Hindlimb muscle (tissue), 1 donor: Measurements from ENCODE around the gene SHKBP1. TPM values are rescaled to one million over a fixed set of nuclear protein-coding genes. Genes with fewer than 3 reads are reported as not detected.
"Not testable (repeated sequence)": the region's sequence is repeated elsewhere in the genome, so short reads cannot be mapped to it uniquely, and the experiment has no call there.

Experiments used
- DNase-seq: peaks from one replicate; pipeline ENCODE4 v3.0.0-alpha.2; 2013
- polyA plus RNA-seq: library from polyadenylated mRNA; unstranded; fragments of 120-200 nt; gene quantifications from one replicate; pipeline ENCODE4 v1.2.1, GENCODE V29; 2013; ENCODE audit not compliant: insufficient read length

Gene SHKBP1
- polyA plus RNA-seq, 1 donor = 18.7 TPM

DNA sequence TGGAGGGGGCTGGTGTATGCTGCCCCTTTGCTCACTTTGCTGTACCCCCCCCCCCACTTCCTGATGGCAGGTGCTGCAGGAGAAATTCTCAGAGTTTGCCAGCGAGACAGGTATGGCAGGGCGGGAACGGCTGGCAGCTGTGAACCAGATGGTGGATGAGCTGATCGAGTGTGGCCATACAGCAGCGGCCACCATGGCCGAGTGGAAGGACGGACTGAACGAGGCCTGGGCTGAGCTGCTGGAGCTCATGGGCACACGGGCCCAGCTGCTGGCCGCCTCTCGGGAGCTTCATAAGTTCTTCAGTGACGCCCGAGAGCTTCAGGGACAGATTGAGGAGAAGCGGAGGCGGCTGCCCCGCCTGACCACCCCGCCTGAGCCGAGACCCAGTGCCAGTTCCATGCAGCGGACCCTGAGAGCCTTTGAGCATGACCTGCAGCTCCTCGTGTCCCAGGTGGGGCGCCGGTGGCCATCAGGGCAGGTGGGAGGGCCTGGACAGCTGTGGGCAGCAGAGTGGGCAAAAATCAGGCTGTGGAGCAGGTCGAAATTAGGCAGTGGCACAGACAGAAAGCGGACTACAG is 19.6 kb upstream of the SHKBP1 start:
- DNase-seq = no peak

DNA sequence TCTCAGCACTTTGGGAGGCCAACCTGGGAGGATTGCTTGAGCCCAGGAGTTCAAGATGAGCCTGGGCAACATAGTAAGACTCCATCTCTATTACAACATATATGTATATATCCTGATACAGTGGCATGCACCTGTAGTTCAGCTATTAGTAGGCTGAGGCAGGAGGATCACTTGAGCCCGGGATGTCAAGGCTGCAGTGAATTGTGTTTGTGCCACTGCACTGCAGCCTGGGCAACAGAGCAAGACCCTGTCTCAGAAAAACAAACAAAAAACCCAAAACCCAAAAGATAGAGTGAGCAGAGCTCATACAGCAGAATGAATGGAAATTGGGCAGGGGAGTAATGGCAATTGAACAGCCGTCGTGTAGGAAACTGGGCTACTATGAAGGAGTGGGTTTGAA is 17.3 kb upstream of the SHKBP1 start:
- DNase-seq = no peak

DNA sequence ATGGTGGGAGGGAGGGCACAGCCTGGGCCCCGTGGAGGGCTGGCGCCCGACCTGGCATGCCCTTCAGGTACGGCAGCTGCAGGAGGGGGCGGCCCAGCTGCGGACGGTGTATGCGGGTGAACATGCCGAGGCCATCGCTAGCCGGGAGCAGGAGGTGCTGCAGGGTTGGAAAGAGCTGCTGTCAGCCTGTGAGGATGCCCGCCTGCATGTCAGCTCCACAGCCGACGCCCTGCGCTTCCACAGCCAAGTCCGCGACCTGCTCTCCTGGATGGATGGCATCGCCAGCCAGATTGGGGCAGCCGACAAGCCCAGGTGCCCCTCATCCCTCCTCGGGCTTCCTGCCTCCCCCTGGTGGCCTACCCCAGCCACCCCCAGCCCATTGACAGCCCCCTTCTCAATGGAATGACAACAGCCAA is 16.6 kb upstream of the SHKBP1 start:
- DNase-seq = no peak

DNA sequence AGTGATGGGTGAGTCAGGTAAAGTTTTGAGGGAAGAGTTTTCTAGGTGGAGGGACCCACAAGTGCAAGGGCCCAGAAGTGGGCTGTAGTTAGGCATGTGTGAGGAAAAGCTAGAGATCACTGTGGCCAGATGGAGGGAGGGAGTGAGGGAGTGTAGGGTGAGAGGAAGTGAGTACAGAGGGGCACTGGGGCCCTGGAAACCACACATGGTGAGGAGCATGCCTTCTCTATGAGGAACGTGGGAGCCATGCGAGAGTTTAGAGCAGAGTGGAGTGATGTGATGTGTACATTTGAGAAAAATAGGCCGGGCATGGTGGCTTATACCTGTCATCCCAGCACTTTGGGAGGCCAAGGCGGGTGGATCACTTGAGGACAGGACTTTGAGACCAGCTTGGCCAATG is 14.7 kb upstream of the SHKBP1 start:
- no peak for DNase-seq

DNA sequence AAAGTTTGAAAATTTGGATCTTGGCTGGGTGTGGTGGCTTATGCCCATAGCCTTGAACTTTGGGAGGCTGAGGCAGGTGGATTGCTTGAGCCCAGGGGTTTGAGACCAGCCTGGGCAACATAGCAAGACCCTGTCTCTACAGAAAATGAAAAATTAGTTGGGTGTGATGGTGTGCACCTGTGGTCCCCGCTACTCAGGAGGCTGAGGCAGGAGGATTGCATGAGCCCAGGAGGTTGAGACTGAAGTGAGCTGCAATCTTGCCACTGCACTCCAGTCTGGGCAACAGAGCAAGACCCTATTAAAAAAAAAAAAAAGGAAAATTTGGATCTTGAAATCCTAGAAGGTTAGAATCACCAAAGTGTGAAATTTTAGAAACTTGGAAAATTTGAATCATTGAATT is 12.1 kb upstream of the SHKBP1 start:
- DNase-seq = not testable (repeated sequence)

DNA sequence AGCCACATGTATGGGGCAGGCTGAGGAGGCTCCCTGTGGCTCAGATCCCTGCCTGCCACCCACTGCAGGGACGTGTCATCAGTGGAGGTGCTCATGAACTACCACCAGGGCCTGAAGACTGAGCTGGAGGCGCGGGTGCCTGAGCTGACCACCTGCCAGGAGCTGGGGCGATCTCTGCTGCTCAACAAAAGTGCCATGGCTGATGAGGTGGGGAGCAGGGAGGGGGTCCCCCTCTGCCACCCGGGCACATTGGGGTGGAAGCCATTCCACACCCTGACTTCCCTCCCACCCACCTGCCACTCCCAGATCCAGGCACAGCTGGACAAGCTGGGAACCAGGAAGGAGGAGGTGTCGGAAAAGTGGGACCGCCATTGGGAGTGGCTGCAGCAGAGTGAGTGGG is 11.3 kb upstream of the SHKBP1 start:
- DNase-seq = no peak

DNA sequence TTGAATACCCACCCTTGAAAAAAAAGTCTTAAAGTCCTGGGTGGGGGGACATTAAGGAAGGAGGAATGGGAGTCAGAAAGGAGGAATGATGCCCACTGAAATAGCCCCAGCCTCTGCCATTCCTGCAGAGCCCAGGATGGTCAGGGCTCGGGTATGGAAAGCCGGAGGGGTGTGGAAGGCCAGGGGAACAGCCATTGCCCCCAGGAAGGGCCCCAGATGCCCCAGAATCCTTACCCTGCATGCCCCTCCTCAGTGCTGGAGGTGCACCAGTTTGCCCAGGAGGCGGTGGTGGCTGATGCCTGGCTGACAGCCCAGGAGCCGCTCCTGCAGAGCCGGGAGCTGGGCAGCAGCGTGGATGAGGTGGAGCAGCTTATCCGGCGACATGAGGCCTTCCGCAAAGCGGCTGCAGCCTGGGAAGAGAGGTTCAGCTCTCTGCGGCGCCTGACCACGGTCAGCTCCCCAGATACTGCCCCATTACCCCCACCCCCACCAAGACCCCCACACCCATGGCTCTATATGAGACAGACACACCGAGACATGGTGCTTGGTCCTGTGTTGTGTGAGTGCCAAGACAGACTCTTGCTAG is 10.7 kb upstream of the SHKBP1 start:
- DNase-seq = no peak

DNA sequence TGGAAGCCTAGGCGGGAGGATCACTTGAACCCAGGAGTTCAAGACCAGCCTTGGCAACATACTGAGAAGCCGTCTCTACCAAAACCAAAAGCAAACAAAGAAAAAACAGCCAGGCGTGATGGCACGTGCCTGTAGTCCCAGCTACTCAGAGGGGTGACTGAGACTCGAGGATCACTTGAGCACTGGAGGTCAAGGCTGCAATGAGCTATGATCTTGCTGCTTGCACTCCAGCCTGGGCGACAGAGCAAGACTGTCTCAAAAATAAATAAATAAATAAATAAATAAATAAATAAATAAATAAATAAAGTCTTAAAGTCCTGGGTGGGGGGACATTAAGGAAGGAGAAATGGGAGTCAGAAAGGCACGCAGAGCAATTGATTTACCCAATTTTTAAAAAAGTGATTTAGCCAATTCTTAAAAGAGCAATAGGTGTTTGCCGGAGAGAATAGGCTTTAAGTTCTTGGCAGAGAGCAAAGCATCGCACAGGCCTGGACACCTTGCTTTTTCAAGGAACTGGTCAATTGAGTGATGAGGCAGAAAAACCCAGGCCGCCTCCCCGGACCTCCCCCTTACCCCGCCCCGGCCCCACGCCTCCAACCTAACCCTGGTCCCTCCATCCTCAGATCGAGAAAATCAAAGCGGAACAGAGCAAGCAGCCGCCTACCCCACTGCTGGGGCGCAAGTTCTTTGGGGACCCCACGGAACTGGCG is 9.5 kb upstream of the SHKBP1 start:
- DNase-seq = no peak

DNA sequence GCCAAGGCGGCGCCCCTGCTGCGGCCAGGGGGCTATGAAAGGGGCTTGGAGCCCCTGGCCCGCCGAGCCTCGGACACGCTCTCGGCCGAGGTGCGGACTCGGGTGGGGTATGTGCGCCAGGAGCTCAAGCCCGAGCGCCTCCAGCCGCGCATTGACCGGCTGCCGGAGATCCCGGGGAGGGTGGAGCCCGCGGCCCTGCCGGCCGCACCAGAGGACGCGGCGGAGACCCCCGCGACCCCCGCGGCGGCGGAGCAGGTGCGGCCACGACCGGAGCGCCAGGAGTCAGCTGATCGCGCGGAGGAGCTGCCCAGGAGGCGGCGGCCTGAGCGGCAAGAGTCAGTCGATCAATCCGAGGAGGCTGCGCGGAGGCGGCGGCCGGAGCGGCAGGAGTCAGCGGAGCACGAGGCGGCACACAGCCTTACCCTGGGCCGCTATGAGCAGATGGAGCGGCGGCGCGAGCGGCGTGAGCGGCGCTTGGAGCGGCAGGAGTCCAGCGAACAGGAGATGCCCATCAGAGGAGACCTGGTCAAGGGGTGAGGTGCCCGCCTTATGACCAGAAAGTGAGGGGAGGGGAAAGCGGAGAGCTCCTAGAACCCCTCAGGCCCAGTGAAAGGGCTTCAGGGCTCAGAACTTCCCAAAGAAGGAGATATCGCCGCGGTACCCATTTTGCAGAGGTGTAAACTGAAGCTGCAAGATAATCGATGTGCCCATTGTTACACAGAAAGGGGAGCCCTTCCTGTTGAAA is 8.8 kb upstream of the SHKBP1 start:
- DNase-seq = no peak

DNA sequence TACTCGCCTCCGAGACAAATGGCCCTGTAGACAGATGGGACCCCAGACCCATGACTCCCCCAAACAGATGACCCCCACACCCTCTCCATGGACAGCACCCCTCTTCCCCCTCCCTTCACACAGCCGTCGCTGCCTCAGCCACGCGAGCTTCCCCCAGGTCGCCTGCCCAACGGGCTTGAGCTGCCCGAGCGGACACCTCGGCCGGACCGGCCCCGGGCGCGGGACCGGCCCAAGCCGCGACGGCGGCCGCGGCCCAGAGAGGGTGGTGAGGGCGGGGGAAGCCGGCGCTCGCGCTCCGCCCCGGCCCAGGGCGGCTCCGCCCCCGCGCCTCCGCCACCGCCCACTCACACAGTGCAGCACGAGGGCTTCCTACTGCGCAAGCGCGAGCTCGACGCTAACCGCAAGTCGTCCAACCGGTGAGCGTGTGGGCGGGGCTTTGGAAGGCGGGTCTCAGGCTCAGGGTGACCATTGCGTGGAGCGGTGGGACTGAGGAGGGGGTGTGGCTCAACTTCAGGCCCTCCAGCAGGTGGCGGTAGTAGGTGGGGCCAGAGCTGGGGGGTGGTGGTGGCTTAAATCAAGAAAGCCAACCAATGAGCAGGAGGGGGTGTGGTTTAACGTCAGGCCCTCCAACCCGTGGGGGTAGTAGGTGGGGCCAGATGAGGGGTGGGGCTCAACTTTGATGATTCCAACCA is 6.2 kb upstream of the SHKBP1 start:
- peak; percentile 93 for DNase-seq

DNA sequence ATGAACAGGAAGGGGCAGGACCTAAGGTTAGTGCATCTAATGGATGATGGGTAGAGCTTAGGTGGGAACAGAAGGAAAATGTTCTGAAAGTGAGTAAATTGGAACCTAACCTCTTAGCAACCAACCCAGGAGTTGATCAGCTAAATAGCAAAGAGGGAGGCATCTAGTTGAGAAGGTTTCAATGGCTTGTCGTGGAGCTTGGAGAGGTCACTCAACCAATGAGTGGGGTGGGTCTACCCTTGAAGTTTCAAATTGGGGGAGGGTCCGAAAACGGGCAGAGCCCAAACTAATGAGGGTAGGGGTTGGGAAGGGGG is 5.7 kb upstream of the SHKBP1 start:
- DNase-seq = no peak

DNA sequence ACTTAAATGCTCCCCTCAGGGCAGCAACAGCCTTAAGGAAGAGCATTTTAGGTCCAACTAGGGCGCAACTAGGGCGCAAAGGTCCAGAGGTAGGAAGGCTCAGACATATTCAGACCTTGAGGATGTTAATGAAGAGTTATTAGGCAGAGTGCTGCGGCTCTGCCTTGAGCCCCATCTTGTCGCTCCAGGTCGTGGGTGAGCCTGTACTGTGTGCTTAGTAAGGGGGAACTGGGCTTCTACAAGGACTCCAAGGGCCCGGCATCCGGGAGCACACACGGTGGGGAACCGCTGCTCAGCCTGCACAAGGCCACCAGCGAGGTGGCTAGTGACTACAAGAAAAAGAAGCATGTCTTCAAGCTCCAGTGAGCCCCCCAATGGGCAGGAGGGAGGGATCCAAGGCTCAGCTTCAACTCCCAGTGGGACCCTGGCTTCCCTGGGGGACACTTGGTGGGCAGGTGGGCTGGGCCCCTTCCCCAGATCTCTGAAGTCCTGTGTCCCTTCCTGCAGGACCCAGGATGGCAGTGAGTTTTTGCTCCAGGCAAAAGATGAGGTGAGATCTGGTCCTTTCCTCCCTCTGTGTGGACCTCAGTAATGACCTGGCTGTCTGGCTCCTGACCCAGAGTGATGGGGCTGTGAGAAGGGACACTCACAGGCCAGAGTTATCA is 4.7 kb upstream of the SHKBP1 start:
- DNase-seq = no peak

DNA sequence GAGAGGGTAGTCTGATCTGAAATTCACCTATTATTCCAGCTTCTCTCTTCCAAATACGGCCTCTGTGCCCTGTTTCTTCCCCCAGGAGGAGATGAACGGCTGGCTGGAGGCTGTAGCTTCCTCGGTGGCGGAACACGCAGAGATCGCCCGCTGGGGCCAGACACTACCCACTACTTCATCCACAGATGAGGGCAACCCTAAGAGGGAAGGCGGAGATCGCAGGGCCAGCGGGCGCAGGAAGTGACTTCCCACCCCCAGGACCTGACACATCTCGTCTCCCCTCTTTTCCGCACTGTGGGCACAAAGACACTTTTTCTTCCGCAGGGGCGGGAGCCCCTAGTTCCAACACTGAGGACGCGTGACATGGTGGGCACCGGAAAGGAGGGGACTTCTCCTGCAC is 1.3 kb upstream of the SHKBP1 start:
- no peak for DNase-seq

DNA sequence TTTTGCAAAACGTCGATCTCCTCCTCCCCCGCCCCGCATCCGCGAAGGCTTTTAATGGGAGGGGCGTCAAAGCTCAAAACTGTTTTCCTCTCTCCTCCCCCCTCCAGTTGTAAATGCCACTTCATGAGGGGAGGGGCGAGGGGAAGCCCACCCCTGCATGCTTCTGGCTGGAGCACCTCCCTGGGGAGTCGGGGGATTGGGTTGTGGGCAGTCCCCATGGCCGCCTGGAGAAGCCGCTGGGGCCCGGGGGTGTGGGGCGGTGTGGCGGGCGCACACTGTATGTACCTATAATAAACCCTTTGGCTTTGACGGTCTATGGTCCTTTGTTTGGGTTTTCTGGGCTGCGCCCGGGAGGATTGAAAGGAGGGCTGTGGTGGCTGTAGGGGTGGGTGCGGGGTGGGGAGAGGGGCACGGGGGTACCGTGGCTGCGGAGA is 505 bp upstream of the SHKBP1 start:
- DNase-seq = no peak

DNA sequence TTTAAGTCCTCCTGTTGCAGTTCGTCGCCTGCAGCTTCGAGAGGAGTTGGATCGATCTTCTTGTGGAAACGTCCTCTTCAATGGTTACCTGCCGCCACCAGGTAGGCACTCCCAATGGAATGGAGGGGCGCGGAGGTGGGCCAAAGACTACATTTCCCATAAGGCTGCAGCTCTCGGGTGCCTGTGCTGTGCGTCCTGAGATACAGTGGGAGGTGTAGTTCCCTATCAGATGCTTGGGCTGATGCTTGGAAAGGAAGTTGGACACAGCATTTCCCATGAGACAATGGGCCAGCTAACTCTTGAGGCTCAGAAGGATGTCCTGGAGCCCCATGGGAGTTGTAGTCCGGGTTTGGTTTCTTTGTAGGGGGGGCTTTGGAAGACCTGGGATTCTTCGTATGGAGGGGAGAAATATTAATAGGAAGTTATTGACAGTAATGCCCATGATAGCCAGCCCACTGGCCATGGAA is 1.8 kb downstream of the SHKBP1 start:
- DNase-seq = no peak

DNA sequence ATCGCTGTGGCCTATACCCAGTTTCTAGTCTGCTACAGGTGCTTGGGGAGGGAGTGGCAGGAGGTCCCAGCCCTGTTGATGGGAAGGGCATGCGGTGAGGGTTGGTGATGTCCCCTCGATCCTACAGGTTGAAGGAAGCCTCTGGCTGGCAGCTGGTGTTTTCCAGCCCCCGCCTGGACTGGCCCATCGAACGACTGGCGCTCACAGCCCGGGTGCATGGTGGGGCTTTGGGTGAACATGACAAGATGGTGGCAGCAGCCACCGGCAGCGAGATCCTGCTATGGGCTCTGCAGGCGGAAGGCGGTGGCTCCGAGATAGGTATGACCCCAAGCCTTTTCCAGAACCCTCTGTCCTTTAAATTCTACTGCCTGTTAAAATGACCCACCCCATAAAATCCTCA is 3.9 kb downstream of the SHKBP1 start:
- no peak for DNase-seq

DNA sequence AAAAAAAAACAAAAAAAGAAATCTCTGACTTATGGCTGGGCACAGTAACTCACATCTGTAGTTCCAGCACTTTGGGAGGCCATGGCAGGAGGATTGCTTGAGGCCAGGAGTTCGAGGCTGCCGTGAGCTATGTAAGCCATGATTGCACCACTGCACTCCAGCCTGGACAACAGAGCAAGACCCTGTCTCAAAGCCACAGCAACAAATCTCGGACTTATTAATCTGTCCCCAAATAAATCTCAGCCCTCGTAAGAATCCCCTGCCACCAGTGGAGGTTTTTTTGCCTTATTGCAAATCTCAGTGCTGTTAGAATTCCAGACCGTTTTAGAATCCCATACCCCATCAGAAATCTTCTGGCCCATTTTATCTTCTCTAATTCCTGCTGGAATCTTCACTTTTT is 4.9 kb downstream of the SHKBP1 start:
- DNase-seq = no peak

DNA sequence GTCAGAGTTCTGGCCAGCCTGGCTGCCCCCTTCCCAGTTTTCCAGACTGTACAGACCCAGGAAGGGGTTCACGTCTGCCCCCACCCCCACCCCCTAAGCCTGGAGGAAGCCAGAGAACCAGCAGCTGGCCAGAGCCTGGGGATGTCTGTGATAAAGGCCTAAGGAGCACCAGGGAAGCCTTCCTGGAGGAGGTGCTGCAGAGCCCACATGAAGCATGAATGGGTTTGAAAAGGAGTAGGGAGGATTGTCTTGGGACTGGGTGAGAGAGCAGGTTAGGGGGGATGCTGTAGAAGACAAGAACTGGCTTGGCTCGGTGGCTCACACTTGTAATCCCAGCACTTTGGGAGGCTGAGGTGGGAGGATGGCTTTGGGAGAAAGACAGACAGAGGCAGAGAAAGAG is 5.8 kb downstream of the SHKBP1 start:
- DNase-seq = no peak

DNA sequence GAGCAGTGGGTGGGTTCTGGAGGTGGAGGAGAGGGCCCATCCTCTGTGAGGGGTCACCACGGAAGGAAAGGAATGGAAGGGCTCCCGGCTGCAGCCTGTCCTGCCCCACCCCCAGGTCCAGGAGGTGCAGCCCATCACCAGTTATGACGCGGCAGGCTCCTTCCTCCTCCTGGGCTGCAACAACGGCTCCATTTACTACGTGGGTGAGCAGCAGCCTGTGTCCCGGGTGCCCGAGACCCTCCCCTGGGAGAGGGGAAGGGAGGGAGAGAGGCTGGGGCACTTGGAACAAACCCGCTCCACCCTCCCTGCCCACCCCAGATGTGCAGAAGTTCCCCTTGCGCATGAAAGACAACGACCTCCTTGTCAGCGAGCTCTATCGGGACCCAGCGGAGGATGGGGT is 6.6 kb downstream of the SHKBP1 start:
- DNase-seq = no peak

DNA sequence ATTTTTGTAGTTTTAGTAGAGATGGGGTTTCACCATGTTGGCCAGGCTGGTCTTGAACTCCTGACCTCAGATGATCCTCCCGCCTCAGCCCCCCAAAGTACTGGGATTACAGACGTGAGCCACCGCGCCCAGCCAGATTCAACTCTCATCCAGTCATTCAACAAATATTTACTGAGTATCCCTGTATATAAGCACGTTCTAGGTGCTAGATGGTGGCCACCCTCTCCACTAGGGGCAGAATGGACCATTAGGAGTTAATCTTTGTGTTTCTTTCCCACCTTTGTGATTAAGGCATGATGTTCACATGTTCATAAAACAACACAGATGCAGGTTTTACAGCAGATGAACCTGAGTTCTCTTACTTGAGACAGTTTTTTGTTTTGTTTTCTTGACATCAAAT is 7.3 kb downstream of the SHKBP1 start:
- no peak for DNase-seq

DNA sequence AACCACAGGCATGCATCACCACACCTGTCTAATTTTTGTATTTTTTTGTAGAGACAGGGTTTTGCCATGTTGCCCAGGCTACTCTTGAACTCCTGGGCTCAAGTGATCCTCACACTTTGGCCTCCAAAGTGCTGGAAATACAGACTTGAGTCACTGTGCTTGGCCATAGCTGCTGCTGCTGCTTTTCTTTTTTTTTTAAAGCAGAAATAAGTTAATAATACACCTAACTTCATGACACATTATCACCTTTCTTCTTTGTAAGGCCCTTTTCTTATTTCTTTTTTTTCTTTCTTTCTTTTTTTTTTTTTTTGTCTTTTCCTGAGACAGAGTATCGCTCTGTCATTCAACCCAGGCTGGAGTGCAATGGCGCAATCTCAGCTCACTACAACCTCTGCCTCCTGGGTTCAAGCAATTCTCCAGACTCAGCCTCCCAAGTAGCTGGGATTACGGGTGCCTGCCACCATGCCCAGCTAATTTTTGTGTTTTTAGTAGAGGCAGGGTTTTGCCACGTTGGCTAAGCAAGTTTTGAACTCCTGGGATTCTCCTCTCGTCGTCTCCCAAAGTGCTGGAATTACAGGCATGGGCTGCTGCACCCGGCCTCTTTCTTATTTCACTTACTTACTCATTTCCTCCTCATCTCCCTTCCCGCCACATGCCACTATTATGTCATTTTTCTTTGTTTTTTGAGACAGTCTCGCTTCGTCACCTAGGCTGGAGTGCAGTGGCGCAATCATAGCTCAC is 8.7 kb downstream of the SHKBP1 start:
- DNase-seq = no peak

DNA sequence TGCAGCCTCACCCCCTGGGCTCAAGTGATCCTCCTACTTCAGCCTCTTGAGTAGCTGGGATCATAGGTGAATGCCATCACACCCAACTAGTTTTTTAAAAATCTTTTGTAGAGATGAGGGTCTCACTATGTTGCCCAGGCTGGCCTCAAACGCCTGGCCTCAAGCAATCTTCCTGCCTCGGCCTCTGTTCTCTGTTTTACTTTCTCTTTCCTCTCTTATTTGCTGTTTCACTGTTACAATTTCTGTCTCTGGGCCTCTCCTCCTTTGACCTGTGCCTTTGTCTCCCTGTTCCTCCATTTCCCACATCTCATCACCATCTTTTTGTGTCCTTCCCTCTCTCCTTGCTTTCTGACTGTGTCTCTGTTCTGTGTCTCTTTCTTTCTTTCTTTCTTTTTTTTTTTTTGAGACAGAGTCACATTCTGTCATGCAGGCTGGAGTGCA is 9.3 kb downstream of the SHKBP1 start:
- no peak for DNase-seq
